Testis (tissue), 2 donors: ENCODE measurements around the gene MAST3.

Experiments used
- POLR2A ChIP-seq: fragments of 450-650 bp; IDR thresholded peaks from one replicate; pipeline ENCODE4 v1.6.1; 2017; ENCODE audit warnings: antibody characterized with exemption, mild to moderate bottlenecking, moderate library complexity
- TF ChIP-seq, protein P1 (sequence below), 3 experiments: fragments of 450-650 bp in 2 of 3; fragments of 200-600 bp in 1 of 3; sonication (generic) in 1 of 3; IDR thresholded peaks; one replicate each; pipeline ENCODE4 v1.5.1; 2016 to 2019; ENCODE audit warnings: antibody characterized with exemption in 3 of 3, mild to moderate bottlenecking in 2 of 3, moderate library complexity in 1 of 3

DNA sequence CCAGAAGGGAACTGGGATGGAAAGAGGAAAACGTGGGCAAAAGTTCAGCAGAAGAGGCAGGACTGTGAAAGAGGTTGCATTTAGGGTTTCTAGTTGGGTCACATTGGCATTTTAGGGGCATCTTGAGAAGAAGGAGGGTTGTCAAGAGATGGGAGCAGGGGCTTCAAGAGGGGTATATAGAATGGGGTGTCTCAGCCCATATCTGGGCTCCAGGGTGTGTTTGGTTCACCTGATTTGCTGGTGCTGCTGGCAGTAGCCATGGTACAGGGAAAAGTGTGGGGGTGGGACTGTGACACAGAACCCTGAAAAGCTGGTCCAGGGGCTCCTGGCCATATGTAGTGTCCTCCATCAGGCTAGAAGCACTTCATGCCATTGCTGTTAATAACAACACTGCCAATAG, 22.5 kb downstream of the MAST3 start:
- TF ChIP-seq POLR2A: no peak
- TF ChIP-seq, protein P1, sequence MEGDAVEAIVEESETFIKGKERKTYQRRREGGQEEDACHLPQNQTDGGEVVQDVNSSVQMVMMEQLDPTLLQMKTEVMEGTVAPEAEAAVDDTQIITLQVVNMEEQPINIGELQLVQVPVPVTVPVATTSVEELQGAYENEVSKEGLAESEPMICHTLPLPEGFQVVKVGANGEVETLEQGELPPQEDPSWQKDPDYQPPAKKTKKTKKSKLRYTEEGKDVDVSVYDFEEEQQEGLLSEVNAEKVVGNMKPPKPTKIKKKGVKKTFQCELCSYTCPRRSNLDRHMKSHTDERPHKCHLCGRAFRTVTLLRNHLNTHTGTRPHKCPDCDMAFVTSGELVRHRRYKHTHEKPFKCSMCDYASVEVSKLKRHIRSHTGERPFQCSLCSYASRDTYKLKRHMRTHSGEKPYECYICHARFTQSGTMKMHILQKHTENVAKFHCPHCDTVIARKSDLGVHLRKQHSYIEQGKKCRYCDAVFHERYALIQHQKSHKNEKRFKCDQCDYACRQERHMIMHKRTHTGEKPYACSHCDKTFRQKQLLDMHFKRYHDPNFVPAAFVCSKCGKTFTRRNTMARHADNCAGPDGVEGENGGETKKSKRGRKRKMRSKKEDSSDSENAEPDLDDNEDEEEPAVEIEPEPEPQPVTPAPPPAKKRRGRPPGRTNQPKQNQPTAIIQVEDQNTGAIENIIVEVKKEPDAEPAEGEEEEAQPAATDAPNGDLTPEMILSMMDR (IDR thresholded peaks at IDR 0.05): no peak
